HepG2 (cell line): ENCODE measurements around the gene AGO4. TPM values are rescaled to one million over a fixed set of nuclear protein-coding genes. Genes with fewer than 3 reads are reported as not detected.
A peak's percentile ranks its signal among the peaks of the same experiment; 100 is the strongest.

ENCODE experiments used
- AKAP8 ChIP-seq: sonication (generic); formaldehyde crosslinking; IDR thresholded peaks from 2 replicates; pipeline ENCODE4 v1.5.1; 2020; ENCODE audit warnings: mild to moderate bottlenecking, missing genetic modification reagents
- FOSL1 ChIP-seq: sonication (generic); formaldehyde crosslinking; IDR thresholded peaks from 2 replicates; pipeline ENCODE4 v1.9.0; 2021; ENCODE audit warnings: missing genetic modification reagents, borderline replicate concordance
- GLI4 ChIP-seq: sonication (generic); formaldehyde crosslinking; IDR thresholded peaks from 2 replicates; pipeline ENCODE4 v1.5.1; 2020; ENCODE audit warnings: missing genetic modification reagents, mild to moderate bottlenecking, moderate library complexity, borderline replicate concordance
- HIVEP1 ChIP-seq: sonication (generic); formaldehyde crosslinking; IDR thresholded peaks from 2 replicates; pipeline ENCODE4 v1.4.0; 2020; ENCODE audit warnings: mild to moderate bottlenecking, missing genetic modification reagents
- MBD4 ChIP-seq: IDR thresholded peaks from 2 replicates; pipeline ENCODE4 v1.6.1; 2012; ENCODE audit warnings: low read length, inconsistent platforms, borderline replicate concordance
- MZF1 ChIP-seq: sonication (generic); formaldehyde crosslinking; IDR thresholded peaks from 2 replicates; pipeline ENCODE4 v1.8.1; 2023; ENCODE audit warnings: mild to moderate bottlenecking, missing genetic modification reagents, borderline replicate concordance
- NFIC ChIP-seq: IDR thresholded peaks from 2 replicates; pipeline ENCODE4 v1.6.1; 2012; ENCODE audit warnings: mild to moderate bottlenecking, low read length, inconsistent platforms
- TBX2 ChIP-seq: sonication (generic); formaldehyde crosslinking; IDR thresholded peaks from 2 replicates; pipeline ENCODE4 v1.5.0; 2020; ENCODE audit warnings: missing genetic modification reagents, mild to moderate bottlenecking, borderline replicate concordance
- ZNF234 ChIP-seq: sonication (generic); formaldehyde crosslinking; conservative IDR thresholded peaks from 2 replicates; pipeline ENCODE4 v1.5.1; 2020; ENCODE audit warnings: mild to moderate bottlenecking, missing genetic modification reagents
- ZNF256 ChIP-seq: sonication (generic); formaldehyde crosslinking; conservative IDR thresholded peaks from 2 replicates; pipeline ENCODE4 v1.4.0; 2020; ENCODE audit warnings: missing genetic modification reagents
- ZNF749 ChIP-seq: sonication (generic); formaldehyde crosslinking; IDR thresholded peaks from 2 replicates; pipeline ENCODE4 v1.8.0; 2022; ENCODE audit warnings: mild to moderate bottlenecking, missing genetic modification reagents, moderate library complexity, borderline replicate concordance
- polyA plus RNA-seq, 8 experiments: library from polyadenylated mRNA; depleted of rRNA in 3 of 8; stranded (reverse) in 7 of 8; unstranded in 1 of 8; fragments of >200 nt; fragmentation: Illumina TruSeq in 4 of 8; extraction: Trizol in 4 of 8; gene quantifications; 2 replicates each; pipeline versions ENCODE4 v1.2.1 to v1.2.3, GENCODE V29; 2011 to 2016; ENCODE audit warnings: low read depth in 4 of 8, missing spikeins in 1 of 8, mixed read lengths in 1 of 8; ENCODE audit not compliant: insufficient read depth in 1 of 8
- total RNA-seq, 5 experiments: library from RNA; depleted of rRNA; stranded (reverse); fragments of >200 nt; fragmentation: Illumina TruSeq; extraction: Trizol; gene quantifications; 2 replicates each; pipeline ENCODE4 v1.2.3, GENCODE V29; 2016; ENCODE audit warnings: low read depth in 1 of 5
- TF ChIP-seq, protein P1 (sequence below): sonication (generic); formaldehyde crosslinking; IDR thresholded peaks from 2 replicates; pipeline ENCODE4 v1.4.0; 2020; ENCODE audit warnings: missing genetic modification reagents, low read depth, mild to moderate bottlenecking, borderline replicate concordance
- TF ChIP-seq, protein P2 (sequence below): sonication (generic); formaldehyde crosslinking; IDR thresholded peaks from 2 replicates; pipeline ENCODE4 v1.4.0; 2020; ENCODE audit warnings: mild to moderate bottlenecking, missing genetic modification reagents
- TF ChIP-seq, protein P3 (sequence below): sonication (generic); formaldehyde crosslinking; IDR thresholded peaks from 2 replicates; pipeline ENCODE4 v1.8.1; 2022; ENCODE audit warnings: low read depth, mild to moderate bottlenecking, missing genetic modification reagents
- TF ChIP-seq, protein P4 (sequence below): sonication (generic); formaldehyde crosslinking; IDR thresholded peaks from 2 replicates; pipeline ENCODE4 v1.8.0; 2022; ENCODE audit warnings: missing genetic modification reagents, mild to moderate bottlenecking, borderline replicate concordance

Gene AGO4
- total and polyA plus RNA-seq, 2 of the 13 experiments (the other 11 are each of a cell fraction or from before 2014, with no cell fraction given) = 6.0 to 13.8 TPM

DNA sequence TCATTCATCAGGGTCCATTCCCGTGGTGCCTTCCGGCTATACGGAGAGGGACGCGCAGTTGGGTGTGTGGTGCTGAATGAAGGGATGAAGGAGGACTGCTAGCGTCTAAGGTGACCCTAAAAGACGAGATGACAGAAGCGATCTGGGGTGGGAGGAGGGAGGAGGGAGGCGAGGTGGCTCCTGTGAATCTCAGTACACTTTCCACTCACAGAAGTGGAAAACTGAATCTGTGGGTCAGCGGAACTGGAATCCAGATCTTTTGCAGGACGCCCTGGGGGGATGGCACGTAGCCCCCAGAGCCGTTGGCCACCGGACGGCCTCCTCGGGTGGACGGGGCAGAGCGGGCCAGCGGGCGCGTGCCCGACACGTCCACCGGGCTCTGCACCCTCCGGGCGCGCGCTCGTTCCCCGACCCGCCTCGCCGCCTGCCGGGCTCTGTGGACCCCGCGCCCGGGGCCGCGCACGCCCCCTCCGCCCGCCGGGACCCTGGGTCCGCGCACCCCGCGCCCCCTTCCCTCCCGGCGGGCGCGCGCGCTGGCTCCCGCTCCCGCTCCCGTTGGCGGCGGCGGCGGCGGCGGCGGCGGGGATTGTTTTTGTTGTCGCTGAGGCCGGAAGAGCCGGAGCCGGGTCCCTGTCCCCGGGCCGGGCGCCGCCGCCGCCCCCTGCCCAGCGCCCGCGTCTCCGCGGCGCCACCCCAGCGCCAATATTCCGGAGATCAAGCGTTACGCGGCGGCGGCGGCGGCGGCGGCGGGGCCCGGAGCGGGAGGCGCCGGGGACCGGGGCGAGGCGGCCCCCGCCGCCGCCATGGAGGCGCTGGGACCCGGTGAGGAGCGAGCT lies at the start of gene AGO4 (continued):
- no peak for TF ChIP-seq GLI4 (CRISPR knock-in tag)
- TF ChIP-seq, protein P1, sequence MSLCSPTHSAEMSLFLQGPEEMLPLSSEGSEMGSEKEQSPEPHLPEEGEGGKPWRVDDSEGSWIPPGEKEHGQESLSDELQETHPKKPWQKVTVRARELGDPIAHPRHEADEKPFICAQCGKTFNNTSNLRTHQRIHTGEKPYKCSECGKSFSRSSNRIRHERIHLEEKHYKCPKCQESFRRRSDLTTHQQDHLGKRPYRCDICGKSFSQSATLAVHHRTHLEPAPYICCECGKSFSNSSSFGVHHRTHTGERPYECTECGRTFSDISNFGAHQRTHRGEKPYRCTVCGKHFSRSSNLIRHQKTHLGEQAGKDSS (CRISPR knock-in tag) = peak; percentile 62; the same call in 1 of the 2 replicates
- TF ChIP-seq ZNF256 (CRISPR knock-in tag) = no peak
- no peak for TF ChIP-seq ZNF234
- TF ChIP-seq, protein P2, sequence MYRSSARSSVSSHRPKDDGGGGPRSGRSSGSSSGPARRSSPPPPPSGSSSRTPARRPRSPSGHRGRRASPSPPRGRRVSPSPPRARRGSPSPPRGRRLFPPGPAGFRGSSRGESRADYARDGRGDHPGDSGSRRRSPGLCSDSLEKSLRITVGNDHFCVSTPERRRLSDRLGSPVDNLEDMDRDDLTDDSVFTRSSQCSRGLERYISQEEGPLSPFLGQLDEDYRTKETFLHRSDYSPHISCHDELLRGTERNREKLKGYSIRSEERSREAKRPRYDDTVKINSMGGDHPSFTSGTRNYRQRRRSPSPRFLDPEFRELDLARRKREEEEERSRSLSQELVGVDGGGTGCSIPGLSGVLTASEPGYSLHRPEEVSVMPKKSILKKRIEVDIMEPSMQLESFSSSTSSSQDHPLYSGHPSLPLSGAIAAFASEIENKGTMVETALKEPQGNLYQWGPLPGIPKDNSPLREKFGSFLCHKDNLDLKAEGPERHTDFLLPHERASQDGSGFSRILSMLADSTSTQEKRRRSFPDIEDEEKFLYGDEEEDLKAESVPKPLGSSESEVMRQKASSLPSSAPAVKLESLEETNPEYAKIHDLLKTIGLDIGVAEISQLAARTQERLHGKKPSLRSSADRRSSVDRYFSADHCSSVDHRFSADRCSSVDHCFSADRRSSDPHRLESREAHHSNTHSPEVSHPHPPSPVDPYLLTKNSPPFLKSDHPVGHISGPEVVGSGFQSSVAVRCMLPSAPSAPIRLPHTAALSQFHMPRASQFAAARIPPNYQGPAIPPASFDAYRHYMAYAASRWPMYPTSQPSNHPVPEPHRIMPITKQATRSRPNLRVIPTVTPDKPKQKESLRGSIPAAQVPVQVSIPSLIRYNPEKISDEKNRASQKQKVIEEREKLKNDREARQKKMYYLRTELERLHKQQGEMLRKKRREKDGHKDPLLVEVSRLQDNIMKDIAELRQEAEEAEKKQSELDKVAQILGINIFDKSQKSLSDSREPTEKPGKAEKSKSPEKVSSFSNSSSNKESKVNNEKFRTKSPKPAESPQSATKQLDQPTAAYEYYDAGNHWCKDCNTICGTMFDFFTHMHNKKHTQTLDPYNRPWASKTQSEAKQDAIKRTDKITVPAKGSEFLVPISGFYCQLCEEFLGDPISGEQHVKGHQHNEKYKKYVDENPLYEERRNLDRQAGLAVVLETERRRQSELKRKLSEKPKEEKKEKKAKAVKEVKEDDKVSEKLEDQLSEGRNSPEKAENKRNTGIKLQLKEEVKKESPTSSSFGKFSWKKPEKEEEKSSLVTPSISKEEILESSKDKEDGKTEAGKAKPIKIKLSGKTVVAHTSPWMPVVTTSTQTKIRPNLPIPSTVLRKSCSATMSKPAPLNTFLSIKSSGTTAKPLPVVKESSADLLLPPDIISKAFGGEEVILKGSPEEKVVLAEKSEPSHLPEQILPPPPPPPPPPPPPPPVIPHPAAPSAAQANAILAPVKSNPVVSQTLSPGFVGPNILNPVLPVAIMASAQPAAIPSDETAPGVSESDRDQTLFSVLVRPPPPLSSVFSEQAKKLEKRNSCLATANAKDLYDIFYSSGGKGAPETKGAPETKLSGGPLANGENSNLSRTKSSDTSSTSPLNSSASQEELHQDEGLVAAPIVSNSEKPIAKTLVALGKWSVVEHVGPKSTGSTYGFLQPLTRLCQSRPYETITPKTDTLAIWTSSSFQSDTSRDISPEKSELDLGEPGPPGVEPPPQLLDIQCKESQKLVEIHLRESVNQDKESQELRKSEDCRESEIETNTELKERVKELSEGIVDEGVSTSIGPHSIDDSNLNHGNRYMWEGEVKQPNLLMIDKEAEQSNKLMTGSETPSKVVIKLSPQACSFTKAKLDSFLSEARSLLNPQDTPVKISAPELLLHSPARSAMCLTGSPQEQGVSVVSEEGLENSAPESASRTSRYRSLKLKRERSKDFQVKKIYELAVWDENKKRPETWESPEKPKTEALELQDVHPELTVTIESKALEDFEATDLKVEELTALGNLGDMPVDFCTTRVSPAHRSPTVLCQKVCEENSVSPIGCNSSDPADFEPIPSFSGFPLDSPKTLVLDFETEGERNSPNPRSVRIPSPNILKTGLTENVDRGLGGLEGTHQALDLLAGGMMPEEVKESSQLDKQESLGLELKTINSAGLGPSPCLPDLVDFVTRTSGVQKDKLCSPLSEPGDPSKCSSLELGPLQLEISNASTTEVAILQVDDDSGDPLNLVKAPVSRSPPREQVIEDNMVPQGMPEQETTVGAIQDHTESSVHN (CRISPR knock-in tag) = peak; percentile 42; the same call in 1 of the 2 replicates
- TF ChIP-seq ZNF749 (CRISPR knock-in tag) = no peak
- TF ChIP-seq, protein P3, sequence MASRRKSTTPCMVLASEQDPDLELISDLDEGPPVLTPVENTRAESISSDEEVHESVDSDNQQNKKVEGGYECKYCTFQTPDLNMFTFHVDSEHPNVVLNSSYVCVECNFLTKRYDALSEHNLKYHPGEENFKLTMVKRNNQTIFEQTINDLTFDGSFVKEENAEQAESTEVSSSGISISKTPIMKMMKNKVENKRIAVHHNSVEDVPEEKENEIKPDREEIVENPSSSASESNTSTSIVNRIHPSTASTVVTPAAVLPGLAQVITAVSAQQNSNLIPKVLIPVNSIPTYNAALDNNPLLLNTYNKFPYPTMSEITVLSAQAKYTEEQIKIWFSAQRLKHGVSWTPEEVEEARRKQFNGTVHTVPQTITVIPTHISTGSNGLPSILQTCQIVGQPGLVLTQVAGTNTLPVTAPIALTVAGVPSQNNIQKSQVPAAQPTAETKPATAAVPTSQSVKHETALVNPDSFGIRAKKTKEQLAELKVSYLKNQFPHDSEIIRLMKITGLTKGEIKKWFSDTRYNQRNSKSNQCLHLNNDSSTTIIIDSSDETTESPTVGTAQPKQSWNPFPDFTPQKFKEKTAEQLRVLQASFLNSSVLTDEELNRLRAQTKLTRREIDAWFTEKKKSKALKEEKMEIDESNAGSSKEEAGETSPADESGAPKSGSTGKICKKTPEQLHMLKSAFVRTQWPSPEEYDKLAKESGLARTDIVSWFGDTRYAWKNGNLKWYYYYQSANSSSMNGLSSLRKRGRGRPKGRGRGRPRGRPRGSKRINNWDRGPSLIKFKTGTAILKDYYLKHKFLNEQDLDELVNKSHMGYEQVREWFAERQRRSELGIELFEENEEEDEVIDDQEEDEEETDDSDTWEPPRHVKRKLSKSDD (CRISPR knock-in tag) = no peak
- no peak for TF ChIP-seq MBD4
- TF ChIP-seq MZF1 = no peak
- no peak for TF ChIP-seq FOSL1
- TF ChIP-seq, protein P4, sequence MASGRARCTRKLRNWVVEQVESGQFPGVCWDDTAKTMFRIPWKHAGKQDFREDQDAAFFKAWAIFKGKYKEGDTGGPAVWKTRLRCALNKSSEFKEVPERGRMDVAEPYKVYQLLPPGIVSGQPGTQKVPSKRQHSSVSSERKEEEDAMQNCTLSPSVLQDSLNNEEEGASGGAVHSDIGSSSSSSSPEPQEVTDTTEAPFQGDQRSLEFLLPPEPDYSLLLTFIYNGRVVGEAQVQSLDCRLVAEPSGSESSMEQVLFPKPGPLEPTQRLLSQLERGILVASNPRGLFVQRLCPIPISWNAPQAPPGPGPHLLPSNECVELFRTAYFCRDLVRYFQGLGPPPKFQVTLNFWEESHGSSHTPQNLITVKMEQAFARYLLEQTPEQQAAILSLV (CRISPR knock-in tag) = peak; percentile 32; the same call in 1 of the 2 replicates
- TF ChIP-seq TBX2 (CRISPR knock-in tag) = peak; percentile 43; the same call in 1 of the 2 replicates
- no peak for TF ChIP-seq NFIC
- TF ChIP-seq HIVEP1 (CRISPR knock-in tag) = peak; percentile 55; the same call in 1 of the 2 replicates
- TF ChIP-seq AKAP8 (CRISPR knock-in tag) = 0 out of 2 replicates have a peak, but pooled peaks have one; percentile 28
